HPDE6-E6E7 (cell line): Measurements from ENCODE around the gene ARHGAP32.
"Not testable (repeated sequence)": the region's sequence is repeated elsewhere in the genome, so short reads cannot be mapped to it uniquely, and the experiment has no call there.

Experiments used
- DNase-seq: peaks from one replicate; pipeline ENCODE4 v3.0.0; 2011; ENCODE audit warnings: missing footprints; ENCODE audit errors: extremely low spot score

ARHGAP32 gene

DNA sequence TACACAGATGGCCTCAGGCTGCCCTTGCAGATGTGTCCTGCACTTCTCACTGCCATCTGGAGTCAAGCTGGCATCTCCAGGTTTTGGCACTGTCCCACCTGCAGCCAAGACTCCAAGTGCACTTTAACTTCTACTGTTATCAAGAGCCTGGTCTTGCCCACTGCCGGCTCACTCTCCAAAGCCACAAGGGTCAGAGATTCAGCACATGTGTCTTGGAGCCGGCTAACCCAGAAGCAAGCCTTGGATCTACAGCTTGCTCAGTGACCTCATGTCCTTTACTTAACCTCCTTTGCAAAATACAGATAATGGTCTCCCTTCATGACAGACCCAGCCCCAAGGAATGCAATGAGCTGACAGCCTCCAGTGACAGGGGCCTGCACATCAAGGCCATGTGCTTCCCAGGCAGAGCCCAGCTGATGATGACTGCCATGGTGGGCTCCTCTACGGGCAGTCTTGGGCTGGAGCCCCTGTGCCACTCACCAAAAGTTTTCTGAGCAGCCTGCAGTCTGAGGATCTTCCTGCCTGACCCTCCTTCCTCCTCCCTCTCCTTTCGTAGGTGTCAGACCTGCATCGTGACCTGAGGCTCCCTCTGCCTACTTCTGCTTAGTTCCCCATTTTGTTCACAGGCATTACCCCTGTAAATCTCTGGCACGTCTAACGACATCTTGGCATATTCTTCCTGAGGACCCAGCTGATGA lies 258.5 kb downstream of the ARHGAP32 start:
- DNase-seq = no peak

DNA sequence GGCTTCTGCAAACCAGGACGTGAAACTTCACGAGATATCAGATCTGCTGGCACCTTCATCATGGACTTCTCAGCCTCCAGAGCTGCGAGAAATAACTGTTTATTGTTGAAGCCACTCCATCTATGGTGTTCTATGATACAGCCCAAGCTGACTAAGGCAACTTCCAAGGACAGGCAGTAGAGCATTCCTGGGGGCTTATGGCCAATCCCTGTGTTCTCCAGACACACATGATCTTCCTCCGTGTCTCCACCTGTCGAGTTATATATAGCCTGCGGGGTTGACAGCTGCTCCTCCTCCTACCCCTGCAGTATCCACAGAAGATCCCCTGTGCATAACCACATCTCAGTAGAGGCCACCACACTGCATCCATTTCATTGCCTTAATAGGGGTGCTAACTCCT lies 260.5 kb downstream of the ARHGAP32 start:
- DNase-seq = no peak

- no peak for DNase-seq
These were observed 261.1 kb downstream of the ARHGAP32 start for GRCh38 chr11:128931066-128931465.

DNA sequence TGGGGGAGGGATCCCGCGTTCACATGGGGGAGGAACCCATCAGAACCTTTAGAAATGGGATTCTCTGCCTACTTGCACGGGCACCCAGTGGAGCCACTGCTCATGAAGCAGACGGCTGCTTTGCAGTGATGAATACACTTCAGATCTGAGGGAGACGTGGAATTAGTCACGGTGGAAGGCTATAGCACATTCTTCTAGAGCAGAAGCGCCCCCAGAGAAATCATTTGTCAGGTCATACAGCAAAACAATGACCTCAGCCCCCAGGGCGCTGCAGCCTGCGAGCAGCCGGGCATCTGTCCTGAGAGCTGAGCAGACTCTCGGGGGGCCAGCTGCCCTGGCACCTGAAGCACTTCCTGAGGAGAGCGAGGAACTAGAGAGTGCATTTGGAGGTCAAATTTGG lies 262.1 kb downstream of the ARHGAP32 start:
- no peak for DNase-seq

GRCh38 chr11:128929468-128929867 lies 262.7 kb downstream of the ARHGAP32 start:
- DNase-seq = no peak

- DNase-seq = no peak
These were observed 263.7 kb downstream of the ARHGAP32 start for GRCh38 chr11:128928400-128928799.

- DNase-seq = no peak
These were observed 264.3 kb downstream of the ARHGAP32 start for GRCh38 chr11:128927683-128928336.

- no peak for DNase-seq
These were observed 265.0 kb downstream of the ARHGAP32 start for GRCh38 chr11:128927108-128927461.

DNA sequence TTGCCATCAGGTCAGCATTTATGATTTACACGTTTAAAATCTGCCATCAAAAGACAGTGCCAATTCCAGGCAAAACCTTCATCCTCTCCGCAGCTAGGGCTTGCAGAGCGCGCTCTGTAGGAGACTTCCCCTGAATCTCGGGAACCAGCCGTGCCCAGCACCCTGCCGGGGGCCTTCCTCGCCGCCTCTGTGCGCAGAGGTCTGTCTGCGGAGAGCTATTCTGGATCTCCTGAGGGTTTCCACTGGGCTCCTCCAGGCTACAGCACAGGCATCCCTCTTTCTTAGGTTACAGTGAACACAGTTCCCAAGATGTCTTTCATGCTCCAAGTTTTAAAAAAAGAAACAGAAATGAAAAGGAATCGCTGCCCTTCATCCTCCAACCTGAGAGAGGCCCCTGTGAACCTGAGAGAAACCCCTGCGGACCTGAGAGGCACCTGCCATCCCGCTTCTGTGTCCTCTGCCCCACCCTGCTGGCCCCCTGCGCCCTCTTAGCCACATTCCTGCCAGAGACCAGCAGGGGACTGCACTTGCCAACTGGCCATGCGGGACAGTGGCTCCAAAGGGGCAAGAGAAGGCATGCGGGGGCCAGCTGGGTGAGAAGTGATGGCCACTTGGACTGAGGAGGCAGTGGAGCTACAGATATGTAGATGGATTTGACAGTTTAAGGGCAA lies 265.6 kb downstream of the ARHGAP32 start:
- DNase-seq = no peak

GRCh38 chr11:128926000-128926399 lies 266.1 kb downstream of the ARHGAP32 start:
- no peak for DNase-seq

DNA sequence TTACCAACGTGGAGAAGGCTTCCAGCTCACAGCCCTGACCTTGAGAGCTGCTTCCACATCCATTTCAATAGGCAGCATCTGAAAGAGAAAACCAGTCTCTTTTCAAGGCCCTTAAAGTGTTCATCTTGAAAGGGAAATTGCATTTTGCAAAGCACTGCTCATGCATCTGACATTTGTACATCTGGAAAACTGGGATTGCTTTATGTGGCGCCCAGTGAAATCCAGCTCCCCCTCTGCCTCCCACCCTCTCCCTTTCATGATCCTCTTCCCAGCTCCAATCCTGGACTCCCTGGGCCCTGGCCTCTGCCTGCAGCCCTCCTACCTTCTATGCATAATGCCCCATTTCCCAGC lies 266.9 kb downstream of the ARHGAP32 start:
- no peak for DNase-seq

- DNase-seq = no peak
These were observed 267.4 kb downstream of the ARHGAP32 start for GRCh38 chr11:128924510-128925249.

GRCh38 chr11:128924104-128924503 lies 268.0 kb downstream of the ARHGAP32 start:
- no peak for DNase-seq

DNA sequence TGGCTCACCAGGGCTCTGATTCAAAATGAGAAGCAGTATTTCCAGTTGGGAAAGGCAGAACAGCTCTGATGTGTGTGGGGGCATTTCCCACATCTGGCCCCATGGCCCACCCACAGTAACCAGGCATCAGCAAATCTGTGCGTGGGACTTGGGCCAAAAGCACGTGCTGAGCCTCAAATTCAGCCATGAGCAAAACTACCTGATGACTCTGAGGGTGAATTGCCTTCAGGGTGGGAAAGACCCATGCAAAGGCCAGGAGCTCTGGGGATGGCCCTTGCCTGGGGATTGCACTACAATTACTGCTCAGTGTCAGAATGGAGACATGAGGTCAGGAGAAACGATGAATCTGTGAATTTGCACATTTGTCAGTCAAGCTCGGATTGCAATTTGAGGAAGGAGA lies 270.3 kb downstream of the ARHGAP32 start:
- no peak for DNase-seq

- DNase-seq = no peak
These were observed 271.5 kb downstream of the ARHGAP32 start for GRCh38 chr11:128920666-128921065.

DNA sequence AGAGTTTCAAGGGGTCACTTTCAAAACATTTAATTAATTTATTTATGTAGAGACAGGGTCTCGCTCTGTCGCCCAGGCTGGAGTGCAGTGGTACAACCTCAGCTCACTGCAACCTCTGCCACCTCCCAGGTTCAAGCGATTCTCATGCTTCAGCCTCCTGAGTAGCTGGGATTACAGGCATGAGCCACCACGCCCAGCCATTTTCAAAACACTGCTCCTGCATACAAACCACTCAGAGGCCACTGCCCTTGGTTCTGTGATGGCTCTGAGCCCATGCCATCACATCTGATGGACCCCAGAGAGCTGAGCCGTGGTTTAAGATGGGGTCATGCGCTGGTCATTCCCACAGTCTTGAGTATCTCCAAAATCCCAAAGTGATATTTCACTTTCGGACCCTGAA lies 272.5 kb downstream of the ARHGAP32 start:
- not testable (repeated sequence) for DNase-seq

DNA sequence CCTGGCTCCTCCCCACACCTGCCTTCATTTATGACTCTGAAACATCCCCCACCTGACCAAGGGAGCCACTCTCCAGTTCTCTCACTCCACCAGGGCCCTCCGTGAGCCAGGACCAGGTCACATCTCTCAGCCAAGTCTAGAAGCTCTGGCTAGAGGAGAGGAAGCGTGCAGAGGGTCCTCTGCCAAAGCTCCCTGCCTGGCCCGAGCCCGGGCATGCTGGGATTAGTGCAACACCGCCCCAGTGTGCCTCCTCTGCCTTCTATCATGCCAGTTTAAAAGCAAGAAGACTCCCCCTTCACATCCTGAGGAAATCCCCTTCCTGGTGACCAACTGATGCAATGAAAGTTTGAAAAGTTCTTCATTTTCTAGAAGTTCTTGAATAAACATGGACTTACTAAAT lies 272.9 kb downstream of the ARHGAP32 start:
- no peak for DNase-seq

DNA sequence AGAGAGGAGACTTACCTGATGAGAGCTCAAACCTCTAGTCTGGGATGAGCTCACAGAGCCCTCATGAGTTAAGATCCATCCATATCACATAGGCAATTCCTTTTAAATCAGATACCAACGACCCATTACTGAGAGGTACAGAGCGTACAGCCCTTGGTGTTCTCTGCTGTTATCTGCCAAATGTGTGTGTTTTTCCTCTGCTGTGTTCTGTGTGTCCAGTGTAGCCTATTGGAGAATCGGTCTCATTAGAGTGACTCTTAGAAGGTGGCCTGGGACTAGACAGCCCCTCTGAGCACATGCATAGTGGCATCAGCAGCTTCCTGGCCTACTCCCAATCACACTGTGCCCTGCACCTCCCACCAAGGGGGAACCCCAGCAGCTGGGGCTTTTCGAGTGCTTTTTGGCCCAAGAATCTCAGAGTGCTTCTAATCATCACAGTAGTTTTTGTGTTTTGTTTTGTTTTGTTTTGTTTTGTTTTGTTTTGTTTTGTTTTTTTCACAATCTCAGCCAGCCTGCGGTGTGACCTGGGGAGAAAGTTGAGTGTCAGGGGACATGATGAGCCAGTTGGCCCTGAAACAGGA lies 274.9 kb downstream of the ARHGAP32 start:
- DNase-seq = no peak

DNA sequence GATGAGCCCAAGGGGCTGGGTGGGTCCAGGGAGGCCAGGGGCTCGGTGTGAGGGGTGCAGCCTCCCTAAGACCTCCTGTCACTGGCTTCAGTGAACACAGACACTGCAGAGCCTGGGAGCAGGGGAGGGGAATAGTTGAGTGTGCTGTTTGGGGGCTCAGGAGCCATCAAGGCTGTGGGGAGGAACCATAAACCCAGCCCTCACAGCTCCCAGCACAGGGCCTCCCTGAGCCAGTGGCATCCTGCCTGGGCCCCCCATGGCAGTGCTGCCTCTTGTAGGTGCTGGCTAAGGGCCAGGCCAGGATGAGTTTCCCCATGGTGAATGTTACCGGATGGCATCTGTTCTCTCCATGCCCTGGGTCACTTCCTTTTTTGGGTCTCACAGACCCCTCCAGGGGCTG lies 275.4 kb downstream of the ARHGAP32 start:
- DNase-seq = no peak

GRCh38 chr11:128916037-128916572 lies 276.0 kb downstream of the ARHGAP32 start:
- no peak for DNase-seq

GRCh38 chr11:128915149-128915521 lies 277.0 kb downstream of the ARHGAP32 start:
- no peak for DNase-seq
